ENCODE measurements around the gene GSTA4. TPM values are rescaled to one million over a fixed set of nuclear protein-coding genes. Genes with fewer than 3 reads are reported as not detected.
"Not testable (repeated sequence)": the region's sequence is repeated elsewhere in the genome, so short reads cannot be mapped to it uniquely, and the experiment has no call there.

GSTA4 gene
- polyA plus RNA-seq, 4 donors = 11.3 to 81.0 (median 22.5) TPM

DNA sequence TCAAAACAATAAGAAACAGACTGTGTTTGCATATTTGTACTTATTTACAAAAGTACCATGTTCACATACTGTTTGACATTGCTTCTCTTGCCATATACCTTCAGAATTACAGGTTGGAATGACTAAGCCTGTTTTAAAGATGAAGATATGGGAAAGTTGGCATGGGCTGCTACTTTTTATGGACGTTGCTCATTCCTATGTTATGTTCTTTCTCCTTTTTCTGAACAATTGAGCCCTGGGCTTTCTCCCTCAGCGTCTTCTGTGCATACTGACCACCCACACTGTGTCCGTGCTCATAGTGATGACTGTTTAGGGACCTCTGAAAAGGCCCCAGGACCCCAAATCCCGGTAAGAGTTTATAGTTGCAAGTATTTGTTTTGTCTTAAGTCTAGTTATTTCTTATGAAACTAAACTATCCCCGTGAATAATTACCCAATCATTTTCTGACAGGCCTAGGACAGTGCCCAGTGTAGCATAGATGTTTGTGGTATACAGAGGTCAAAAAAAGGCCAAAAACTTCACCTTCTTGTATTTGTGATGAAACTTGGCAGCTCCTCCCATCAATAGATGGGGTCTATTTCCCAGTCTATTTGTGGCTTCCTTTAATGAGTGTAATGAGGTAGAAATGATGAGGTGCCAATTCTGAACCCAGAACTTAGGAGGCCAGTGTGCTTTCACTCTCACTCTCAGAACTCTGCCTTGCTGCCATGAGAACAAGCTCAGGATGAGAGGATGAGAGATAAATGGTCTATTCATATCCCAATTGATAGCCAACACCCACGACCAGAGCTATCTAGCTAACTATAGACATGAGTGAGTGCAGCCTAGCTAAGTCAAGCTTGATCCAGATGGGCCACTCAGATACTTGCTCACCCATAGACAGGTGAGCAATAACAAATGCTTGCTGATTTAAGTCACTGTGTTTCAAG lies 40.9 kb downstream of the GSTA4 start:
- FAIRE-seq (no peak), DNase-seq (no peak)
- Histone ChIP-seq H3K4me1 (ENCODE audit: control insufficient read depth in 3 of 3, insufficient read depth in 2 of 3, low read depth in 1 of 3, low read length in 2 of 3) (no peaks in the 10 kb centered on the region), H3K27me3 (ENCODE audit: control insufficient read depth in 3 of 3, insufficient read depth in 3 of 3, low read length in 3 of 3) (no peaks in the 10 kb centered on the region), H3K27ac (ENCODE audit: low read depth in 1 of 3, low read length in 2 of 3) (no peak overlapping the region), H3K4me3 (ENCODE audit: low read depth in 1 of 3, low read length in 3 of 3) (no peak overlapping the region), H3K9me3 (ENCODE audit: control insufficient read depth in 2 of 2, insufficient read depth in 1 of 2, low read depth in 1 of 2, low read length in 1 of 2) (no peaks in the 10 kb centered on the region), H3K36me3 (ENCODE audit: control insufficient read depth in 3 of 3, insufficient read depth in 2 of 3, low read depth in 1 of 3, low read length in 3 of 3) (no peaks in the 10 kb centered on the region)
- WGBS, 3 donors = 60 to 72% (median 64%) methylated on average over 6 of the region's 6 CpGs

DNA sequence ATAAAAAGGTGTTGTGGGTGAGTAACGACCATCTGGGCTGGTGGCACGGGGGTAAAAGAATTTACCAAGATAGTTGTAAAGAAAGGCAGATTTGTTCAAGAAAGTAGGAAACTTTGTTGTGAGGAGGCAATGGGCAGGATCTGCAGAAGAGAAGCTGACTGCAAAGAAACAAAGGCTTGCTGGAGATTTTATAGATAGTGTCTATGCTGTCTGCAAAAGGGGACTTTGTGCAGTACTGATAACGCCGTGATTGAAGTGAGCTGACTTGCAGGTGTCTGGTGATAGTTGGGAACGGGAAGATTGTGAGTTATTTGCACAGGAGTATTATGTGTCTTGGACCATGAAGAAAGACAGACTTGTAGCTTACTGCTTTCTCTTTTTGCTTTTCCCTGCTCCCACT lies 48.8 kb downstream of the GSTA4 start:
- H3K4me1 ChIP-seq (ENCODE audit: control insufficient read depth in 3 of 3, insufficient read depth in 2 of 3, low read depth in 1 of 3, low read length in 2 of 3) = peaks cover 0 to 14% (median 0%) of the 10 kb centered on the region in 3 donors
- 2 to 18% (median 3%) methylated on average over 5 of the region's 5 CpGs for WGBS, 3 donors
- H3K27ac ChIP-seq (ENCODE audit: low read depth in 1 of 3, low read length in 2 of 3) = no peak overlapping the region
- no peak overlapping the region for H3K4me3 ChIP-seq (ENCODE audit: low read depth in 1 of 3, low read length in 3 of 3)
- no peaks in the 10 kb centered on the region for H3K36me3 ChIP-seq (ENCODE audit: control insufficient read depth in 3 of 3, insufficient read depth in 2 of 3, low read depth in 1 of 3, low read length in 3 of 3)
- H3K9me3 ChIP-seq (ENCODE audit: control insufficient read depth in 2 of 2, insufficient read depth in 1 of 2, low read depth in 1 of 2, low read length in 1 of 2) = no peaks in the 10 kb centered on the region
- FAIRE-seq (no peak), DNase-seq (peak; percentile 70 to 74)
- peaks cover 0 to 3% (median 0%) of the 10 kb centered on the region in 3 donors for H3K27me3 ChIP-seq (ENCODE audit: control insufficient read depth in 3 of 3, insufficient read depth in 3 of 3, low read length in 3 of 3)

- H3K4me3 ChIP-seq (ENCODE audit: low read depth in 1 of 3, low read length in 3 of 3); H3K9me3 ChIP-seq (ENCODE audit: control insufficient read depth in 2 of 2, insufficient read depth in 1 of 2, low read depth in 1 of 2, low read length in 1 of 2); H3K27me3 ChIP-seq (ENCODE audit: control insufficient read depth in 3 of 3, insufficient read depth in 3 of 3, low read length in 3 of 3); DNase-seq; FAIRE-seq; H3K27ac ChIP-seq (ENCODE audit: low read depth in 1 of 3, low read length in 2 of 3); H3K36me3 ChIP-seq (ENCODE audit: control insufficient read depth in 3 of 3, insufficient read depth in 2 of 3, low read depth in 1 of 3, low read length in 3 of 3): not testable (repeated sequence)
- H3K4me1 ChIP-seq (ENCODE audit: control insufficient read depth in 3 of 3, insufficient read depth in 2 of 3, low read depth in 1 of 3, low read length in 2 of 3) = peaks cover 0 to 14% (median 0%) of the 10 kb centered on the region in 3 donors
- 91 to 95% (median 94%) methylated on average over 10 of the region's 10 CpGs for WGBS, 3 donors
Observed at GRCh38 chr6:52942821-52943220, 52.3 kb downstream of the GSTA4 start.

DNA sequence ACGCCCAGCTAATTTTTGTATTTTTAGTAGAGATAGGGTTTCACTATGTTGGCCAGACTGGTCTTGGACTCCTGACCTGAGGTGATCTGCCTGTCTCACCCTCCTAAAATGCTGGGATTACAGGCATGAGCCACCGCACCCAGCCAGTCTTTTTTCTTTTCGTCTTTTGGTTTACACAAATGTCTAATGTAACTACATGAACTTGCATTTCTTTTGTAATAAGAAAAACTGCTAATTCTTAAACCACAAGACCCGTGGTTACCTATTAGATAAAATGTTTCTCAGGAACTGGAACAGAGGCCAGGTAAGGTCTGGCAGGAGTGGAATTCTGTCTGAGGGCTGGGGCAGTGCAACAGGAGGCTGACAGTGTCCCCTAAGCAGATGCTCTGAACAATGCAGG lies 52.9 kb downstream of the GSTA4 start:
- Histone ChIP-seq H3K4me1 (ENCODE audit: control insufficient read depth in 3 of 3, insufficient read depth in 2 of 3, low read depth in 1 of 3, low read length in 2 of 3) (peaks cover 0 to 11% (median 0%) of the 10 kb centered on the region in 3 donors), H3K27ac (ENCODE audit: low read depth in 1 of 3, low read length in 2 of 3) (no peak overlapping the region), H3K36me3 (ENCODE audit: control insufficient read depth in 3 of 3, insufficient read depth in 2 of 3, low read depth in 1 of 3, low read length in 3 of 3) (no peaks in the 10 kb centered on the region), H3K4me3 (ENCODE audit: low read depth in 1 of 3, low read length in 3 of 3) (no peak overlapping the region), H3K9me3 (ENCODE audit: control insufficient read depth in 2 of 2, insufficient read depth in 1 of 2, low read depth in 1 of 2, low read length in 1 of 2) (no peaks in the 10 kb centered on the region), H3K27me3 (ENCODE audit: control insufficient read depth in 3 of 3, insufficient read depth in 3 of 3, low read length in 3 of 3) (peaks cover 0 to 3% (median 0%) of the 10 kb centered on the region in 3 donors)
- 45 to 70% (median 61%) methylated on average over 4 of the region's 4 CpGs for WGBS, 3 donors
- FAIRE-seq (no peak), DNase-seq (no peak)

DNA sequence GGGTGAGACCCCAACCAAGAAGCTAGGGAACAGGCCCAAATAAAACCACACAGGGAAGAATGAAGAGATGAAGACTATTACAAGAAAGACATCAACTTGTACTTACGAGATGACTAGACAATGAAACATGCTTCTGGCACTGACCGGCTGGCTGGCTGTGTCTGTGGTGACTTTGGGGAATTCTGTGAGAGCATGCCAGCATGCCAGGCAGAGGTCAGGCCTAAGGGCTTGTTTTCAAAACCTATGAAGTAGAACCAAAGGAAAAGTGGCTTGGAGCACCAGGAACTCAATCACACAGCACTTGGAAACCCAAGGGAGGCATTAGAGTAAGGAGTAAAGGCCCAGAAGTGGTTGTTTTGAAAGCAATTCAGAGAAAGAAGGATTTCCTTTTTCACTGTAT lies 57.2 kb downstream of the GSTA4 start:
- H3K4me1 ChIP-seq (ENCODE audit: control insufficient read depth in 3 of 3, insufficient read depth in 2 of 3, low read depth in 1 of 3, low read length in 2 of 3) = no peaks in the 10 kb centered on the region
- no peak for DNase-seq
- FAIRE-seq = no peak
- no peaks in the 10 kb centered on the region for H3K9me3 ChIP-seq (ENCODE audit: control insufficient read depth in 2 of 2, insufficient read depth in 1 of 2, low read depth in 1 of 2, low read length in 1 of 2)
- no peaks in the 10 kb centered on the region for H3K36me3 ChIP-seq (ENCODE audit: control insufficient read depth in 3 of 3, insufficient read depth in 2 of 3, low read depth in 1 of 3, low read length in 3 of 3)
- 86 to 93% (median 87%) methylated on average over 2 of the region's 2 CpGs for whole genome bisulfite sequencing, 3 donors
- H3K27me3 ChIP-seq (ENCODE audit: control insufficient read depth in 3 of 3, insufficient read depth in 3 of 3, low read length in 3 of 3) = peaks cover 0 to 3% (median 0%) of the 10 kb centered on the region in 3 donors
- no peak overlapping the region for H3K27ac ChIP-seq (ENCODE audit: low read depth in 1 of 3, low read length in 2 of 3)
- H3K4me3 ChIP-seq (ENCODE audit: low read depth in 1 of 3, low read length in 3 of 3) = no peak overlapping the region

- 83 to 95% (median 88%) methylated on average over 2 of the region's 2 CpGs for WGBS, 3 donors
- Histone ChIP-seq H3K4me3 (ENCODE audit: low read depth in 1 of 3, low read length in 3 of 3) (no peak overlapping the region), H3K9me3 (ENCODE audit: control insufficient read depth in 2 of 2, insufficient read depth in 1 of 2, low read depth in 1 of 2, low read length in 1 of 2) (peaks cover 0 to 8% of the 10 kb centered on the region in 2 donors), H3K36me3 (ENCODE audit: control insufficient read depth in 3 of 3, insufficient read depth in 2 of 3, low read depth in 1 of 3, low read length in 3 of 3) (no peaks in the 10 kb centered on the region), H3K4me1 (ENCODE audit: control insufficient read depth in 3 of 3, insufficient read depth in 2 of 3, low read depth in 1 of 3, low read length in 2 of 3) (no peaks in the 10 kb centered on the region), H3K27ac (ENCODE audit: low read depth in 1 of 3, low read length in 2 of 3) (no peak overlapping the region), H3K27me3 (ENCODE audit: control insufficient read depth in 3 of 3, insufficient read depth in 3 of 3, low read length in 3 of 3) (no peaks in the 10 kb centered on the region)
- FAIRE-seq (no peak), DNase-seq (no peak)
Observed at GRCh38 chr6:52933778-52934177, 61.3 kb downstream of the GSTA4 start.

DNA sequence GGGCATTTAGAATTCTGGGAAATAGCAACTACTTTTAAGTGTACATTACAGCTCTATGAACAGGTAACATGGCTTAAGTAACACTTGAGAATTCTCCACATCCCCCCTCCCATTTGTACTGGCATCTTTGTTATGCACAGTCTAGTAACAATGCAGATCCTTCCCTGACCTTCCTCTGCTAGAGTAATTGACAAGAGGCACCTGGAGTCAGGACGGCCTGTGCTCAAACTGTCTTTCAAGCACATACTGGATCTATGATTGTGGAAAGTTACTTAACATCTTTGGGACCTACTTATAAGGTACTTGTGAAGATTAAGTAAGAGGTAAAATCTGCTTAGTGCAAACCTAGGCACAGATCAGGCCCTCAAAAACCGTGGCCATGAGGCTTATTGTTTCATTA lies 63.7 kb downstream of the GSTA4 start:
- no peak for DNase-seq
- 75 to 90% (median 81%) methylated on average over 2 of the region's 2 CpGs for WGBS, 3 donors
- no peak for FAIRE-seq

DNA sequence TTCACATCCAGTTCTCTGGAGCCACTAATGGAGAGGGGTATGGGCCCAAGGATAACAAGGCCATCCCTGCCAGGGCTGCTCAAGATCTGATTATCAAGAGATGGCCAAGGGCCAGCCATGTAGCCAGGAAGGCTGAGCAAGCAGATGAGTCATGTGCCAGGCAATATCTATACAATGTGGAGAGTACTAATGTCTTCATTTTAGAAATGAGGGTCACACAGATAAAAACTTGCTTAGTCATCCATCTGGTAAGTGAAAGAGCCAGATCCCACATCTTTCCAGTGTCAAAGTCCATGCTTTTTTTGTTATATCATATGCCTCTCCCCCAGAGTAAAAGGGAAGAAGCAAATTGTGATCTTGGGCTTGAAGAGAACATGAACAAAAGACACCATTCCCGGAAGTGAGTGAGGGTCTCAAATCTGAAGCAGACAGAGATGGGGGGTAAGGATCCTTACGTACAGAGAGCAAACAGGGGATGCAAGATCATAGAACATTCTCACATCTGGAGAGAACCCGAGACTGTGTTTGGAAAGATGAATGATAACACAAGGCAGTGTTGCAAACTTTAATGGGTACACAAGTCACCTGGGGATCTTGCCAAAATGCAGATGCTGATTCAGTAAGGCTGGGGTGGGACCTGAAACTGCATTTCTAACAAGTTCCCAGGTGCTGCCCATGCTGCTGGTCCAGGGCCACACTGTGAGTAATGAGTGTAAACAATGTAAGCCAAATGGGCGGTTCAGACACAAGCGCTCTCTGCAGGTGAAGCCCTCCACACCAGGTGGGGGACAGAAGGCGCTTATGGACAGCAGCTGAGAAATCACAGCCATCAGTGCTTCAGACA lies 65.5 kb downstream of the GSTA4 start:
- WGBS, 3 donors = 76 to 91% (median 89%) methylated on average over 6 of the region's 6 CpGs
- H3K9me3 ChIP-seq (ENCODE audit: control insufficient read depth in 2 of 2, insufficient read depth in 1 of 2, low read depth in 1 of 2, low read length in 1 of 2) = peaks cover 0 to 8% of the 10 kb centered on the region in 2 donors

More for the DNA sequence above, 63.7 kb downstream of the GSTA4 start:
- no peak overlapping the region for H3K27ac ChIP-seq (ENCODE audit: low read depth in 1 of 3, low read length in 2 of 3)
- no peaks in the 10 kb centered on the region for H3K36me3 ChIP-seq (ENCODE audit: control insufficient read depth in 3 of 3, insufficient read depth in 2 of 3, low read depth in 1 of 3, low read length in 3 of 3)
- H3K9me3 ChIP-seq (ENCODE audit: control insufficient read depth in 2 of 2, insufficient read depth in 1 of 2, low read depth in 1 of 2, low read length in 1 of 2) = peaks cover 0 to 8% of the 10 kb centered on the region in 2 donors
- no peak overlapping the region for H3K4me3 ChIP-seq (ENCODE audit: low read depth in 1 of 3, low read length in 3 of 3)
- H3K4me1 ChIP-seq (ENCODE audit: control insufficient read depth in 3 of 3, insufficient read depth in 2 of 3, low read depth in 1 of 3, low read length in 2 of 3) = no peaks in the 10 kb centered on the region
- no peaks in the 10 kb centered on the region for H3K27me3 ChIP-seq (ENCODE audit: control insufficient read depth in 3 of 3, insufficient read depth in 3 of 3, low read length in 3 of 3)

More for the DNA sequence above, 65.5 kb downstream of the GSTA4 start:
- DNase-seq (peak; percentile 64 to 79), FAIRE-seq (no peak)
- Histone ChIP-seq H3K27ac (ENCODE audit: low read depth in 1 of 3, low read length in 2 of 3) (no peak overlapping the region), H3K27me3 (ENCODE audit: control insufficient read depth in 3 of 3, insufficient read depth in 3 of 3, low read length in 3 of 3) (no peaks in the 10 kb centered on the region), H3K4me3 (ENCODE audit: low read depth in 1 of 3, low read length in 3 of 3) (no peak overlapping the region), H3K4me1 (ENCODE audit: control insufficient read depth in 3 of 3, insufficient read depth in 2 of 3, low read depth in 1 of 3, low read length in 2 of 3) (no peaks in the 10 kb centered on the region), H3K36me3 (ENCODE audit: control insufficient read depth in 3 of 3, insufficient read depth in 2 of 3, low read depth in 1 of 3, low read length in 3 of 3) (no peaks in the 10 kb centered on the region)
